Measurements from ENCODE around the gene KRABD2.

Gene KRABD2

GRCh38 chr17:8405499-8406016 lies 29.1 kb upstream of the KRABD2 start:
- no peak for TF ChIP-seq POLR2A (IDR thresholded peaks at IDR 0.05; ENCODE audit: borderline replicate concordance, extremely low read depth, insufficient read depth, insufficient read length)
- TF ChIP-seq ZBTB33 (IDR thresholded peaks at IDR 0.05; ENCODE audit: extremely low read depth, insufficient replicate concordance, low read length) = no peak
- Histone ChIP-seq H2AFZ (ENCODE audit: low read depth, low read length, poor library complexity, severe bottlenecking) (no peak overlapping the region), H4K20me1 (ENCODE audit: insufficient read depth) (no peaks in the 10 kb centered on the region), H3K4me3 (replicated peaks in 1 of 2; ENCODE audit: low read depth in 1 of 2, low read length in 2 of 2) (no peak overlapping the region), H3K79me2 (ENCODE audit: insufficient read depth, low read length) (no peaks in the 10 kb centered on the region), H3K27ac (ENCODE audit: low read depth, low read length) (no peak overlapping the region), H3K9me3 (ENCODE audit: control insufficient read depth in 1 of 2, insufficient read depth in 1 of 2, low read depth in 1 of 2, low read length in 2 of 2) (no peaks in the 10 kb centered on the region), H3K27me3 (ENCODE audit: insufficient read depth, low read length) (no peaks in the 10 kb centered on the region), H3K9ac (ENCODE audit: low read length) (no peak overlapping the region), H3K9me2 (ENCODE audit: insufficient read depth) (no peaks in the 10 kb centered on the region), H3K4me2 (ENCODE audit: low read length) (no peak overlapping the region), H3K4me1 (ENCODE audit: control insufficient read depth in 1 of 2, insufficient read depth in 2 of 2, low read length in 2 of 2) (peaks cover 9 to 50% of the 10 kb centered on the region in 2 experiments), H3K36me3 (ENCODE audit: control insufficient read depth in 1 of 2, insufficient read depth in 2 of 2, low read length in 2 of 2) (no peaks in the 10 kb centered on the region)
- POLR2A ChIA-PET = interaction anchor here (1.9 kb wide), 1 partner anchor 12 kb away, joined by 4 read pairs; no protein-coding TSS in a partner anchor
- RAD21 ChIA-PET (ENCODE audit: low non-redundant PET in 1 of 2, low total read pairs in 2 of 2, uncharacterized antibody in 2 of 2, unreplicated experiment in 2 of 2) = no interaction called here
- no peak for ATAC-seq
- DNase-seq (ENCODE audit: low read depth, low spot score) = no peak
- intact Hi-C loops (cut with micrococcal nuclease) = no loop called here
- CTCF ChIA-PET = no interaction called here
- BruUV-seq (replicated peaks) = no TSS peak

GRCh38 chr17:8402921-8403536 lies 26.5 kb upstream of the KRABD2 start:
- Histone ChIP-seq H3K4me3 (replicated peaks in 1 of 2; ENCODE audit: low read depth in 1 of 2, low read length in 2 of 2) (no peak overlapping the region), H3K9me2 (ENCODE audit: insufficient read depth) (no peaks in the 10 kb centered on the region), H3K36me3 (ENCODE audit: control insufficient read depth in 1 of 2, insufficient read depth in 2 of 2, low read length in 2 of 2) (no peaks in the 10 kb centered on the region), H4K20me1 (ENCODE audit: insufficient read depth) (no peaks in the 10 kb centered on the region), H2AFZ (ENCODE audit: low read depth, low read length, poor library complexity, severe bottlenecking) (no peak overlapping the region), H3K27ac (ENCODE audit: low read depth, low read length) (no peak overlapping the region), H3K4me2 (ENCODE audit: low read length) (no peak overlapping the region), H3K27me3 (ENCODE audit: insufficient read depth, low read length) (no peaks in the 10 kb centered on the region), H3K9ac (ENCODE audit: low read length) (no peak overlapping the region), H3K79me2 (ENCODE audit: insufficient read depth, low read length) (no peaks in the 10 kb centered on the region), H3K9me3 (ENCODE audit: control insufficient read depth in 1 of 2, insufficient read depth in 1 of 2, low read depth in 1 of 2, low read length in 2 of 2) (no peaks in the 10 kb centered on the region), H3K4me1 (ENCODE audit: control insufficient read depth in 1 of 2, insufficient read depth in 2 of 2, low read length in 2 of 2) (peaks cover 2 to 30% of the 10 kb centered on the region in 2 experiments; a peak in 3 of 4 replicates)
- intact Hi-C loops (cut with micrococcal nuclease) = no loop called here
- no TSS peak for BruUV-seq (replicated peaks)
- ChIA-PET POLR2A (interaction anchor here (1.9 kb wide), 1 partner anchor 19 kb away, joined by 5 read pairs; no protein-coding TSS in a partner anchor), RAD21 (ENCODE audit: low non-redundant PET in 1 of 2, low total read pairs in 2 of 2, uncharacterized antibody in 2 of 2, unreplicated experiment in 2 of 2) (no interaction called here), CTCF (interaction anchor here (1.6 kb wide), 1 partner anchor 19 kb away, joined by 3 read pairs; no protein-coding TSS in a partner anchor)
- DNase-seq (ENCODE audit: low read depth, low spot score) (no peak), ATAC-seq (no peak)
- TF ChIP-seq CBX3 (IDR thresholded peaks at IDR 0.05; ENCODE audit: low read depth) (no peak), EZH2phosphoT487 (IDR thresholded peaks at IDR 0.05; ENCODE audit: borderline replicate concordance) (no peak), CEBPB (IDR thresholded peaks at IDR 0.05; ENCODE audit: low read depth) (no peak), YY1 (IDR thresholded peaks at IDR 0.05; ENCODE audit: extremely low read depth, insufficient replicate concordance, low read depth, low read length) (no peak), ELF1 (IDR thresholded peaks at IDR 0.05; ENCODE audit: borderline replicate concordance, low read depth) (no peak), EZH2 (IDR thresholded peaks at IDR 0.05) (no peak), JUND (IDR thresholded peaks at IDR 0.05) (no peak), REST (IDR thresholded peaks at IDR 0.05; ENCODE audit: low read depth) (no peak), TCF7L2 (IDR thresholded peaks at IDR 0.05; ENCODE audit: borderline replicate concordance, extremely low read depth, insufficient read depth, insufficient read length) (no peak), SP1 (IDR thresholded peaks at IDR 0.05; ENCODE audit: low read depth) (no peak), POLR2AphosphoS5 (IDR thresholded peaks at IDR 0.05; ENCODE audit: low read depth, low read length) (no peak)
